GM19463 (cell line): Measurements from ENCODE around the gene ZFAND4.
"Not testable (repeated sequence)": the region's sequence is repeated elsewhere in the genome, so short reads cannot be mapped to it uniquely, and the experiment has no call there.

Source experiments
- ATAC-seq: cut with Tn5 transposase; IDR thresholded peaks from one replicate; pipeline ENCODE4 v1.9.1; 2021; ENCODE audit warnings: mild to moderate bottlenecking, moderate library complexity; ENCODE audit not compliant: unreplicated experiment

ZFAND4 gene

DNA sequence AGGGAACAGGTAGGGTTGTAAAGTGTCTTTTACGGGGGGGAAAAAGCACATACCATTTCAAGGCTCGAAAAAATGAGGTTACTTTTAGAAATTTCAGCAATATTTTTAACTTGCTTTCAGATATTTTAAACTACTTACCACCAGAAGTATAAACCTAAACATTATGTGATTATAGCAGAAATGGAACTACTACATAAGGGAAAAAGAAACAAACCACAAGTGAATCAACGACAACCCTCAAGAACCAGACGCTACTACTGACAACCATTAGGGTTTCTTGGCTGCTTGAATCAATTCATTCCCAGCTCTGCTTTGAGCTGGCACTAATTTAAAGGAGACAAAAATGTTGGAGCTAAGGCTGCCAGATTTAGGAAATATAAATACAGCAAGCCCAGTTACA, 80.1 kb downstream of the ZFAND4 start:
- no peak for ATAC-seq

DNA sequence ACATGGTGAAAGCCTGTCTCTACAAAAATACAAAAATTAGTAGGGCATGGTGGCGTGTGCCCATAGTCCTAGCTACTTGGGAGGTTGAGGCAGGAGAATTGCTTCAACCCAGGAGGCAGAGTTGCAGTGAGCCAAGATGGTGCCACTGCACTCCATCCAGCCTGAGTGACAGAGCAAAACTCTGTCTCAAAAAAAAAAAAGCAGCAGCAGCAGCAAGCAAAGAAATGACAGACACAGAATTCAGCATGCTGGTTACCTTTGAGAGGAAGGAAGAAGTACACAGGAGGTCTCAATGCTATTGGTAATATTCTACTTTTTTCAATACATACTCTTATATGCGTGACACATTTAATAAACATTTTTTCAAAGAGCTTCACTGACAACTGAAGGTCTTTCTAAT, 81.3 kb downstream of the ZFAND4 start:
- no peak for ATAC-seq

DNA sequence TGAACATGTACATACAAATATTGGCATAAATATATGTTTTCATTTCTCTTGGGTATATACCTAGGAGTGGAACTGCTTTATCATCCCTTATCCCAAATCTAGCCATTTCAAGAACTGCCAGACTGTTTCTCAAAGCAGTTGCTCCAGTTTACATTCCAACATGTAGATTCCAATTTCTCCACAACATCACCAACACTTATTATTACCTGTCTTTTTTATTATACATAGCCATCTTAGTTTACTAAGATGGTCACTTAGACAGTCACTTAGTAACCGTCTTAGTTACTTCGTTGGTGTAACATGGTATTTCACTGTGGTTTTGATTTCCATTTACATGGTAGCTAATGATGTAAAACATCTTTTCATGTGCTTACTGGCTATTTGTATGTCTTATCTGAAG, 82.7 kb downstream of the ZFAND4 start:
- no peak for ATAC-seq

DNA sequence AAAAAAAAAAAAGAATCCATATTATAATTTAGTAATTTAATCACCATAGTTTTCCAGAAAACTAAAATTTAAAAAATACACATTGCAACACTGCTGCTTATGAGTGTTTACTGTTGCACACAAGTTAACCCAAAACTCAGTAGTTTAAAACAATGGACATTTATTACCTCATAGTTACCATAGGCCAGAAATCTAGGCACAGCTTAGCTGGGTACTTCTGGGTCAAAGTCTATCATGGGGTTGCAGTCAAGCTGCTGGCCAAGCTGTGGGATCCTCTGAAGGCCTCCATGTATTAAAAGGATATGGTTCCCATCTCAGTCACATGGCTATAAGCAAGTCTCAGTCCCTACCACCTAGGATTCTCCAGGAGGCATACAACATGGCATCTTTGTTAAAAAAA, 83.6 kb downstream of the ZFAND4 start:
- ATAC-seq = no peak

DNA sequence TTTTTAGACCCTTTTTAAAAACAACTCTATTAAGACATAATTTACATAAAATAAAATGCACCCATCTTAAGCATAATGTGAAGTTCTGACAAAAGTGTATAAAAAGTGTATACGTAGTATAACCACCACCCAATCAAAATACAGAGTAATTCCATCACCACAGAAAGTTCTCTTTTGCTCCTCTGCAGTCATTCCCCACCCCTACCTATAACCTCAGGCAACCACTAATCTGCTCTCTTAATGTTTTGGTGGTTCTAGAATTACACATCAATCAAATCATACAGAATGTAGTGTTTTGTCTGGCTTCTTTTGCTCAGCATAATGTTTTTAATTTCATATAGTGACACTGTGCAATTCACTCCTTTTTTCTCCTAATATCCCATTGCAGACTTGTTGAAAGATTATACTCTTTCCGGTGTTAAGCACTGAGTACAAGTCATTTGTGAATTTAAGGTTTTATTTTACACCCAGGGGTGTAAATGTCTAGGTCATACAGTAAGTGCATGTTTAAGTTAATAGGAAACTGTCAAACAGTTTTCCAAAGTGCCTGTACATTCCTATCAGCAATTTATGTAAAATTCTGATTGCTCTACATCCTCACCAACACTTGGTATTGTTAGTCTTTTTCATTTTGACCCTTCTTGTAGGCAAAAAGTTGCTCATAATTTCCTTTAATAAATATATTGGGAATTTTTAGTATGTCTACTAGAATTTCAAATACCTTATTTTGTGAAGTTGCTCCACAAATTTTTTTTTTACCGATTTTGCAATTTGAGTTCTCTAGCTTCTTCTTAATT, 86.3 kb downstream of the ZFAND4 start:
- ATAC-seq = no peak

DNA sequence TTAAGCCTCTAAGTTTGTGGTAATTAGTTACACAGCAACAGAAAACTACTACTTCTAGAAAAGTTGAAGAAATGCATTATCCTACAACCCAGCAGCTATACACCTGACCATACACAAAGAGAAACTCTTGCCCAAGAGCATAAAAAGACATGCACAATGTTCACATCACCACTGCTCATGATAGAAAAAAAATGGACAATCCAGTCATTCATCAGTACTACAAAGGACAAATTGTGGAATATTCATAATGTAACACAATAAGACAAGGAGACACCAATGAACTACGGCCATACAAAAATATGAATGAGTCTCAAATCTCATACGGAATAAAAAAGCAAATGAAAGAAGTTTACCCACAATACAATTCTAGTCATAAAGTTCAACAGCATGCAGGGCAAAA, 87.4 kb downstream of the ZFAND4 start:
- no peak for ATAC-seq

DNA sequence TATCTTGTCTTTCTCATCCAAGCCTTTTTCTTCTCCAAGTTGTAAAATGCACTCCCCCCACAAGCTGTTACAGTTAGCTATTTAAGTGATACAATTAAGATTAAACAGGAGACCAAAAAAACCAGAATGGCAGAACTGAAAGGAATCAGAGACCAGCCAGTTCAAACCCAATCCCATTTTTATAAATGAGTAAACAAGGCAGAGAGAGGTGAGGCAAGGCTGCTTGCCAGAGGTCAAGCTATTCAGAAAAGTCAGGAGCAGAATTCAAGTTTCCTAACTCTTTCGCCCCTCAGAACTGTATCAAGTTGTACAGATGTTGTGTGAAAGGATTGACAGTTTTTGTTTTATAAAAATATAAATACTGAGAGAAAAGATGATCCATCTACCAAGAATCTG, 90.2 kb downstream of the ZFAND4 start:
- no peak for ATAC-seq

DNA sequence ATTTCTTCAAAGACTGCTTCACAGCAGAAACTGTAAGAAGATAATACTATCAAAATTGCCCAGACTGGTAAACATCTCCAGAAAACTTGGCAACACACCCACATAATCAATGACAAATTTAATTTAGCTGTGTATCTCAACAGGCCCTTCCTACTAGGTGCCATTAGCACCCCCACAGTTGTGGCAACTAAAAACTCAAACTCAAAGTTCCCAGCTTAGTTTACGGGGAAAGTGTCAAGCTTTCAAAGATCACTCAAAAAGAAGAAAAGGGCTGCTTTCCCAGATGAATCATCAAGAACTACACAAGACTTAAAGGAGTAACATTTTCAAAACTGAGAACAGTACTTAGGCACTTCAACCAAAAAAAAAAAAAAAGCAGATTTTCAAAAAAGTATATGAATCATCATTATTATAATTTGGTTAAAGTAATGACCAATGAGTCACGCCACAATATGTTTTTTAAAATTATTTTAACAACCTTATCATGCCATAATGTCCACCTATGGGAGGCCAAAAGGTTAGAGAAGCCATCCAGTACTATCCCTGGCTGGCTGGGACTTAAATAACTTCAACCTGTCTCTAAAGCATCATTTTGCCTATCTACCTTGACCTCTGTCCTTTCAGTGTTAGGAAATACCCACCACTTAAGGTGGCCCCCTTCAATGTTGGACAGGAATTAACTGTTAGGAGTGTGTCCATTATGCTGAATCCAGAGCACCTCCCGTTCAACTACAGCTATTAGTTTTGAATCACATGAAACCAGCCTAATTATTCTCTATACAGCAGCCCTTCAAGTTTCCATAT, 90.8 kb downstream of the ZFAND4 start:
- no peak for ATAC-seq

DNA sequence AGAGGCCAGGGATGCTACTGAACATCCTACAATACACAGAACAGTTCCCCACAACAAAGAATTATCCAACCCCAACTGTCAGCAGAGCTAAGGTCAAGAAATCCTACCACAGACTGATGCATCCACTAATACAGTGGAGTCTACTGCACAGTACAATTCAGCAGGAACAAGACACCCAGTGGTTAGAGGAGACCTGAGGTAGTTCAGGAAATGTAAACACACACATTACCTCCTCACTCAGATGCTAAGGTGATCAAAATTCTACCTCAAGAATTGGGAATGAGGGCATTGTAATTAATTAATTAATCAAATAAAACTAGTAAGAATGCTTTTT, 91.4 kb downstream of the ZFAND4 start:
- ATAC-seq = peak; percentile 31

DNA sequence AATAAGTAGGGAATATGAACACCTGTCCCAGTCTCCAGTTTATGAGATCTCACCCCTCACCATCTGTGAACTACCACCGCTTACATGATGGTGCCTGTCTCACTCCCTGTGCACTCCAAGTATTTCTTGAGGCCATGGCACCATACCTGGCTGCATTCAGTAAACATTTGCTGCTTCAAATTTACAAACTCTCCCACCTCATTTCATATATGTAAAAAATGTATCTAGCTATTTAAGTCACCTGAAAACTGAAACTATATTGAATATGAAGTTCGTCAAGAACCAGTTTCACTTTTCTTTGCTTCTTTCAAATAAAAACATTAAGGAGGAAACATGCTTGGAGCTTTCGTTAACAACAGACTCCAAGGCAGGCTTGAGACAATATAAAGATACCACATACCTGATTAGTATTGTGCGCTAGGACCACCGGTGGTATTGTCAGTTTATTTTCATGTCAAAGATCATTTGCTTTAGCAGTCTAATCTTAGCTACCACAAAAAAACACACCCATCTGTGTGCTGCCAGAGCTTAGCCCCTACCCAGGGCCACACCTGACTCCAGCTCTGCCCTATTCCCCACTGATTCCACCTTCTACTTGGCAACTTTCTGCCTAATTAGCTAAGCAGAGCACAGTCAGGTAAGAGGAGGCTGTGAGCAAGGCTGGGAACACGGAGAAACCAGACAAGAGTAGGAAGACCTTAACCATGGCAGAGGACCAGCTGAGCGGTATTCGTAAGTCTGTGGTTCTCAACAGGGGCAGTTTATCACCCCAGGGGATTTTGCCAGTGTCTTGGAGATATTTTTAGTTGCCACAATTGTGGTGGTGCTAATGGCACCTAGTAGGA, 92.0 kb downstream of the ZFAND4 start:
- peak; percentile 71 for ATAC-seq

DNA sequence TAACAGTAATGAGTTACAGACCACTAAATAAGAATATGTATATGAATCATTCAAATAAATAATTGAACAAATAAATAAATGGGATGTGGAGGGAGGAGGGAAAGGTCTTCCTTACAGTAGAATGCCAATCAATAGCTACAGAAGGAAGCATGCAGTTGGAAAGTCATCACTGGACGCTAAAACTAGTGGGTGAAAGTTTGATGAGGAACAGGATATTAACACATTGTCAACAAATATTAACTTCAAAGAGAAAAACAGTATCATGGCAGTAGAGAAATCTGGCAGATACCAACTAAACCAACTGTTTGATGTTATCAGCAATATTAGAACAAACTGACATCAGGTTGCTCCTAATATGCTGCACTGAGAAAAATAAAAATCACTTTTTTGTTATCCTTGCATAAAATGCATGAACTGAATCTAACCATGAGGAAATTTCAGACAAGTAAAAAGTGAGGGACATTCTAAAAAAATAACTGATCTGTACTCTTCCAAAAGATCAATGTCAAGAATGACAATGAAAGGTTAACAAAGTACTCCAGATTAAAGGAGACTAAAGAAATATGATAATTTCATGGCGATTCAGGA, 94.1 kb downstream of the ZFAND4 start:
- no peak for ATAC-seq

DNA sequence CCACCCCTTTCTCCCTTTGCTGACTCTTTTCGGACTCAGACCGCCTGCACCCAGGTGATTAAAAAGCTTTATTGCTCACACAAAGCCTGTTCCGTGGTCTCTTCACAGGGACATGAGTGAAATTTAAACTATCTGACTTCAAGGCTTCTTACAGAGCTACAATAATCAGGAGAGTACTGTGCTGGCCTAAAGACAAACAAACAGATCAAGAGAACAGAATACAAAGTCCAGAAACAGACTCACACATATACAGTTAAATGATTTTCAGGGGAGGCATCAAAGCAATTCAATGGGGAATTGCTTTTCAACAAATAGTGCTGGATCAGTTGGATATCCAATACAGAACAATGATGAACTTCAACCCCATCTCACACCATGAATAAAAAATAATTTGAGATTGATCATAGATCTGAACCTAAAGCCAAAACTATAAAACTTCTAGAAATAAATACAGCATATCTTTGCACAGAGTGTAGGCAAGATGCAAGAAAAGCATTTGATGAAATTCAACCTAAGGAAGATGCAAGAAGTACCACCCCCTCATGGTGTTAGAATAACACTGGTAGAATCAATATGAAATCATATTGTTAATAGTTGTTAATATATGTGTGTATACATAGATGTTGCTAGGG, 96.5 kb downstream of the ZFAND4 start:
- ATAC-seq = no peak

DNA sequence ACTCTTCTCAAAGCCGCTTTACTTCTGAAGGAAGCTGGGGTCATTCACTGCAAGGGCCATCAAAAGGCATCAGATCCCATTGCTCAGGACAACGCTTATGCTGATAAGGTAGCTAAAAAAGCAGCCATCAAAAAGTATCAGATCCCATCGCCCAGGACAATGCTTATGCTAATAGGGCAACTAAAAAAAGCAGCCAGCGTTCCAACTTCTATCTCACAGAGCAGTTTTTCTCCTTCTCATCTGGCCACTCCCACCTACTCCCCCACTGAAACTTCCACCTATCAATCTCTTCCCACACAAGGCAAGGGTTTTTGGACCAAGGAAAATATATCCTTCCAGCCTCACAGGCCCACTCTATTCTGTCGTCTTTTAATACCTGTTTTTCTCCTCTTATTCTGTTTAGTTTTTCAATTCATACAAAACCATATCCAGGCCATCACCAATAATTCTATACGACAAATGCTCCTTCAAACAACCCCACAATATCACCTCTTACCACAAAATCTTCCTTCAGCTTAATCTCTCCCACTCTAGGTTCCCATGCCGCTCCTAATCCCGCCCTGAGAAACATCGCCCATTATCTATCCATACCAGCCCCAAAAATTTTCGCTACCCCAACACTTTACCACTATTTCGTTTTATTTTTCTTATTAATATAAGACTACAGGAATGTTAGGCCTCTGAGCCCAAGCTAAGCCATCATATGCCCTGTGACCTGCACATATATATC, 97.4 kb downstream of the ZFAND4 start:
- ATAC-seq = not testable (repeated sequence)

DNA sequence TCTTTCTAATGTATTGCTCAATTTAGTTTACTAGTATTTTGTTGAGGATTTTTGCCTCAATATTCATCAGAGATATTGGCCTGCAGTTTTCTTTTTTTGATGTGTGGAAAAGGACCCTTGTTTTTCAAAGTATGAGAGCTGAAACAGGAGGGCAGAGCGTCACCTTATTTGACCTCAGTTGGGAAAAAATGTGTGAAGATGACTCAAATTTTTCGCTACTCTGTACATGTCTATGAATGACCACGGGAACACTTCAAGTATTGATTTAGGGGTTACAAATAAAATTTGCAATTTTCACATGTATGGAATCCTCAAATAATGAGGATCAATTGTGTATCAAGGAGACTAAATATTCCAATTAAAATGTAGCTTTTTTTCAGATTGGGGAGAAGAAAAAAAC, 103.1 kb downstream of the ZFAND4 start:
- ATAC-seq = no peak

DNA sequence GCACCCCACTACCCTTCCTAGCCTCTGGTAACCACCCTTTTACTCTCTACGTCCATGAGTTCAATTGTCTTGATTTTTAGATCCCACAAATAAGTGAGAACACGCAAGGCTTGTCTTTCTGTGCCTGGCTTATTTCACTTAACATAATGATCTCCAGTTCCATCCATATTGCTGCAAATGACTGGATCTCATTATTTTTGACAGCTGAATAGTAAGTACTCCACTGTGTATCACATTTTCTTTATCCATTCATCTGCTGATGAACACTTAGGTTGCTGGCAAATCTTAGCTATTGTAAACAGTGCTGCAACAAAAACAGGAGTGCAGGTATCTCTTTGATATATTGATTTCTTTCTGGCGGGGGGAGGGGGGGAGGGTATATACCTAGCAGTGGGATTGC, 106.2 kb downstream of the ZFAND4 start:
- ATAC-seq = no peak
